Loucy (cell line): ENCODE results near the gene CTSV.
"Not testable (repeated sequence)": the region's sequence is repeated elsewhere in the genome, so short reads cannot be mapped to it uniquely, and the experiment has no call there.

Source experiments
- H2AFZ ChIP-seq: fragments of 200-600 bp; sonication (generic); 2 replicates; pipeline ENCODE4 v1.6.0; 2016; ENCODE audit warnings: antibody characterized with exemption, mild to moderate bottlenecking, low read length, moderate library complexity
- H3F3A ChIP-seq: fragments of 200-600 bp; 2 replicates; pipeline ENCODE4 v1.6.0; 2016; ENCODE audit warnings: antibody characterized with exemption, low read depth, mild to moderate bottlenecking
- H3K27me3 ChIP-seq: fragments of 200-600 bp; sonication (generic); 2 replicates; pipeline ENCODE4 v1.6.1; 2014; ENCODE audit warnings: low read length, mild to moderate bottlenecking; ENCODE audit not compliant: insufficient read depth, poor library complexity, severe bottlenecking
- H3K36me3 ChIP-seq: fragments of 200-600 bp; sonication (generic); 2 replicates; pipeline ENCODE4 v1.6.1; 2016; ENCODE audit warnings: low read length; ENCODE audit not compliant: insufficient read depth
- H3K4me1 ChIP-seq: fragments of 200-600 bp; sonication (generic); 2 replicates; pipeline ENCODE4 v1.5.1; 2014; ENCODE audit warnings: low read length, mild to moderate bottlenecking; ENCODE audit not compliant: insufficient read depth, poor library complexity, severe bottlenecking
- H3K4me2 ChIP-seq: fragments of 200-600 bp; sonication (generic); 2 replicates; pipeline ENCODE4 v1.6.0; 2014; ENCODE audit warnings: antibody characterized with exemption, low read length, low read depth, mild to moderate bottlenecking; ENCODE audit not compliant: poor library complexity, severe bottlenecking
- H3K4me3 ChIP-seq: fragments of 200-600 bp; sonication (generic); 2 replicates; pipeline ENCODE4 v1.5.1; 2014; ENCODE audit warnings: low read length, mild to moderate bottlenecking, mixed read lengths; ENCODE audit not compliant: poor library complexity, severe bottlenecking
- H3K79me2 ChIP-seq: fragments of 200-600 bp; sonication (generic); 2 replicates; pipeline ENCODE4 v1.6.1; 2014; ENCODE audit warnings: low read length; ENCODE audit not compliant: insufficient read depth
- H3K9ac ChIP-seq: fragments of 200-600 bp; sonication (generic); 2 replicates; pipeline ENCODE4 v1.6.0; 2014; ENCODE audit warnings: mild to moderate bottlenecking, low read depth, low read length, moderate library complexity; ENCODE audit not compliant: poor library complexity, severe bottlenecking
- H3K9me2 ChIP-seq: fragments of 200-600 bp; sonication (generic); replicated peaks from 2 replicates; pipeline ENCODE4 v1.6.1; 2016; ENCODE audit warnings: low read depth, low read length, mixed read lengths
- H3K9me3 ChIP-seq: fragments of 200-600 bp; sonication (generic); 2 replicates; pipeline ENCODE4 v1.6.1; 2014; ENCODE audit warnings: mild to moderate bottlenecking, antibody characterized with exemption, low read length, low read depth; ENCODE audit not compliant: insufficient read depth
- H4K20me1 ChIP-seq: fragments of 200-600 bp; sonication (generic); 2 replicates; pipeline ENCODE4 v1.6.0; 2014; ENCODE audit warnings: antibody characterized with exemption, low read length, mild to moderate bottlenecking; ENCODE audit not compliant: insufficient read depth, poor library complexity, severe bottlenecking

Gene CTSV

GRCh38 chr9:97001338-97001737 lies 37.6 kb downstream of the CTSV start:
- H3K9me3 ChIP-seq, H3K9me2 ChIP-seq, H3K27me3 ChIP-seq, H3F3A ChIP-seq, H3K36me3 ChIP-seq, H3K4me1 ChIP-seq, H2AFZ ChIP-seq, H3K9ac ChIP-seq, H3K4me3 ChIP-seq, H3K4me2 ChIP-seq: not testable (repeated sequence)
- H3K79me2 ChIP-seq = peaks cover 68% of the 10 kb centered on the region
- peaks cover 11% of the 10 kb centered on the region for H4K20me1 ChIP-seq

GRCh38 chr9:97000139-97000787 lies 38.7 kb downstream of the CTSV start:
- not testable (repeated sequence) for H3K36me3 ChIP-seq, H3K9me3 ChIP-seq, H3F3A ChIP-seq, H3K4me2 ChIP-seq, H3K9ac ChIP-seq, H3K9me2 ChIP-seq, H2AFZ ChIP-seq, H3K4me1 ChIP-seq, H3K27me3 ChIP-seq, H3K4me3 ChIP-seq
- peaks cover 11% of the 10 kb centered on the region for H4K20me1 ChIP-seq
- peaks cover 68% of the 10 kb centered on the region for H3K79me2 ChIP-seq

GRCh38 chr9:96999733-97000132 lies 39.2 kb downstream of the CTSV start:
- not testable (repeated sequence) for H3K9me2 ChIP-seq, H3K36me3 ChIP-seq, H2AFZ ChIP-seq, H3K4me2 ChIP-seq, H3K4me1 ChIP-seq, H3K9ac ChIP-seq, H3F3A ChIP-seq, H3K27me3 ChIP-seq, H3K9me3 ChIP-seq, H3K4me3 ChIP-seq
- Histone ChIP-seq H4K20me1 (peaks cover 11% of the 10 kb centered on the region), H3K79me2 (peaks cover 64% of the 10 kb centered on the region)

GRCh38 chr9:96997009-96997701 lies 41.8 kb downstream of the CTSV start:
- not testable (repeated sequence) for H3K4me1 ChIP-seq, H3K9ac ChIP-seq, H3F3A ChIP-seq, H3K9me2 ChIP-seq, H3K9me3 ChIP-seq, H3K36me3 ChIP-seq, H4K20me1 ChIP-seq, H3K27me3 ChIP-seq, H2AFZ ChIP-seq, H3K4me3 ChIP-seq, H3K4me2 ChIP-seq
- peaks cover 52% of the 10 kb centered on the region for H3K79me2 ChIP-seq

- not testable (repeated sequence) for H3K4me2 ChIP-seq, H3K9me2 ChIP-seq, H3K36me3 ChIP-seq, H3K4me3 ChIP-seq, H2AFZ ChIP-seq, H3K27me3 ChIP-seq, H3K9ac ChIP-seq, H3K9me3 ChIP-seq, H3K4me1 ChIP-seq, H3F3A ChIP-seq
- Histone ChIP-seq H4K20me1 (peaks cover 14% of the 10 kb centered on the region), H3K79me2 (peaks cover 51% of the 10 kb centered on the region)
These were observed 44.4 kb downstream of the CTSV start for GRCh38 chr9:96994531-96995016.

GRCh38 chr9:96992303-96992702 lies 46.6 kb downstream of the CTSV start:
- not testable (repeated sequence) for H3K9ac ChIP-seq, H4K20me1 ChIP-seq, H3K4me2 ChIP-seq, H3K9me2 ChIP-seq, H3K4me1 ChIP-seq, H3K36me3 ChIP-seq, H3K9me3 ChIP-seq, H2AFZ ChIP-seq, H3F3A ChIP-seq, H3K27me3 ChIP-seq, H3K4me3 ChIP-seq
- H3K79me2 ChIP-seq = peaks cover 41% of the 10 kb centered on the region; the same call in 1 of the 2 replicates

- not testable (repeated sequence) for H3K9me3 ChIP-seq, H4K20me1 ChIP-seq
- peaks cover 41% of the 10 kb centered on the region for H3K79me2 ChIP-seq
These were observed 49.1 kb downstream of the CTSV start for GRCh38 chr9:96989747-96990318.

More at GRCh38 chr9:96989747-96990318, 49.1 kb downstream of the CTSV start:
- not testable (repeated sequence) for H3K9me2 ChIP-seq, H3K9ac ChIP-seq, H3K36me3 ChIP-seq, H2AFZ ChIP-seq, H3K27me3 ChIP-seq, H3K4me3 ChIP-seq, H3K4me1 ChIP-seq, H3F3A ChIP-seq, H3K4me2 ChIP-seq
